Liver (tissue), 9 donors: ENCODE data around the gene CORO2A. TPM values are rescaled to one million over a fixed set of nuclear protein-coding genes. Genes with fewer than 3 reads are reported as not detected.

Experiments used
- DNase-seq: peaks from one replicate; pipeline ENCODE4 v3.0.0-alpha.2; 2017; ENCODE audit warnings: low spot score
- H3K27ac ChIP-seq, 2 donors: one replicate each; pipeline ENCODE4 v1.7.0; 2013; ENCODE audit warnings: inconsistent platforms in 2 of 2, low read length in 2 of 2, control low read depth in 1 of 2, low read depth in 1 of 2, mild to moderate bottlenecking in 1 of 2
- H3K27me3 ChIP-seq, 4 donors: one replicate each; pipeline versions ENCODE4 v1.6.1 to v1.7.0; 2013; ENCODE audit warnings: low read length in 3 of 4, inconsistent platforms in 1 of 4, mild to moderate bottlenecking in 1 of 4, moderate library complexity in 1 of 4; ENCODE audit not compliant: control insufficient read depth in 4 of 4, insufficient read depth in 4 of 4
- H3K36me3 ChIP-seq, 4 donors: one replicate each; pipeline versions ENCODE4 v1.6.1 to v1.7.0; 2013; ENCODE audit warnings: low read length in 3 of 4, mild to moderate bottlenecking in 3 of 4, low read depth in 1 of 4, moderate library complexity in 1 of 4; ENCODE audit not compliant: control insufficient read depth in 4 of 4, insufficient read depth in 3 of 4
- H3K4me1 ChIP-seq, 4 donors: one replicate each; pipeline versions ENCODE4 v1.6.1 to v1.7.0; 2013; ENCODE audit warnings: low read length in 3 of 4, mild to moderate bottlenecking in 3 of 4, moderate library complexity in 1 of 4; ENCODE audit not compliant: control insufficient read depth in 4 of 4, insufficient read depth in 4 of 4
- H3K4me3 ChIP-seq, 3 donors: one replicate each; pipeline versions ENCODE4 v1.6.1 to v1.7.0; 2013; ENCODE audit warnings: low read length in 3 of 3, control low read depth in 1 of 3, low read depth in 1 of 3, mild to moderate bottlenecking in 1 of 3
- H3K9ac ChIP-seq, 2 donors: one replicate each; pipeline ENCODE4 v1.7.0; 2013; ENCODE audit warnings: low read length in 2 of 2, mild to moderate bottlenecking in 2 of 2, moderate library complexity in 2 of 2, control low read depth in 1 of 2, low read depth in 1 of 2
- H3K9me3 ChIP-seq, 4 donors: one replicate each; pipeline versions ENCODE4 v1.6.1 to v1.7.0; 2013; ENCODE audit warnings: low read length in 3 of 4; ENCODE audit not compliant: control insufficient read depth in 4 of 4
- CTCF ChIP-seq: fragments of 150-350 bp; IDR thresholded peaks from 2 replicates; pipeline ENCODE4 v1.5.1; 2017; ENCODE audit warnings: improper control_type of control experiment, low read depth, low read length; ENCODE audit not compliant: missing input control
- EGR1 ChIP-seq, 2 donors: IDR thresholded peaks; 2 replicates each; pipeline ENCODE4 v1.6.1; 2016 to 2018; ENCODE audit warnings: antibody characterized with exemption in 2 of 2, low read depth in 2 of 2
- FOXA1 ChIP-seq: IDR thresholded peaks from 2 replicates; pipeline ENCODE4 v1.6.1; 2016; ENCODE audit warnings: antibody characterized with exemption
- FOXA2 ChIP-seq: IDR thresholded peaks from 2 replicates; pipeline ENCODE4 v1.6.1; 2016; ENCODE audit warnings: antibody characterized with exemption
- GABPA ChIP-seq, 2 donors: IDR thresholded peaks in 1 of 2; conservative IDR thresholded peaks in 1 of 2; 2 replicates each; pipeline ENCODE4 v1.6.1; 2016; ENCODE audit warnings: antibody characterized with exemption in 2 of 2, mild to moderate bottlenecking in 1 of 2, moderate library complexity in 1 of 2
- HNF4A ChIP-seq, 2 donors: conservative IDR thresholded peaks; 2 replicates each; pipeline ENCODE4 v1.6.1; 2016; ENCODE audit warnings: antibody characterized with exemption in 2 of 2, mild to moderate bottlenecking in 2 of 2
- JUND ChIP-seq, 2 donors: IDR thresholded peaks; 2 replicates each; pipeline ENCODE4 v1.6.1; 2016; ENCODE audit warnings: antibody characterized with exemption in 2 of 2
- NR2F2 ChIP-seq: IDR thresholded peaks from 2 replicates; pipeline ENCODE4 v1.6.1; 2016; ENCODE audit warnings: antibody characterized with exemption
- RAD21 ChIP-seq, 2 donors: IDR thresholded peaks; 2 replicates each; pipeline ENCODE4 v1.6.1; 2016; ENCODE audit warnings: antibody characterized with exemption in 2 of 2, mild to moderate bottlenecking in 2 of 2
- REST ChIP-seq: IDR thresholded peaks from 2 replicates; pipeline ENCODE4 v1.6.1; 2016; ENCODE audit warnings: antibody characterized with exemption, mild to moderate bottlenecking
- RXRA ChIP-seq, 2 donors: IDR thresholded peaks; 2 replicates each; pipeline ENCODE4 v1.6.1; 2017 to 2018; ENCODE audit warnings: antibody characterized with exemption in 2 of 2, mild to moderate bottlenecking in 1 of 2
- SP1 ChIP-seq: IDR thresholded peaks from 2 replicates; pipeline ENCODE4 v1.6.1; 2018; ENCODE audit warnings: antibody characterized with exemption, mild to moderate bottlenecking
- TAF1 ChIP-seq: conservative IDR thresholded peaks from 2 replicates; pipeline ENCODE4 v1.6.1; 2016; ENCODE audit warnings: antibody characterized with exemption, mild to moderate bottlenecking
- YY1 ChIP-seq: IDR thresholded peaks from 2 replicates; pipeline ENCODE4 v1.6.1; 2016; ENCODE audit warnings: antibody characterized with exemption, mild to moderate bottlenecking
- ZBTB33 ChIP-seq: IDR thresholded peaks from 2 replicates; pipeline ENCODE4 v1.6.1; 2016; ENCODE audit warnings: antibody characterized with exemption
- WGBS: extraction: QIAGEN DNeasy Blood & Tissue Kit; methylation state at CpG from one replicate; pipeline ENCODE4 v1.1.7; 2013; 5-methylcytosine and 5-hydroxymethylcytosine counted together
- polyA plus RNA-seq, 2 donors: library from polyadenylated mRNA; stranded (reverse) in 1 of 2; unstranded in 1 of 2; fragments of 200-250 nt in 1 of 2; fragments of >200 nt in 1 of 2; fragmentation: Nextera tagmentation in 1 of 2; extraction: Ambion mirVana in 1 of 2; gene quantifications; one replicate each; pipeline versions ENCODE4 v1.2.1 to v1.2.3, GENCODE V29; 2013 to 2015
- total RNA-seq, 2 donors: library from RNA; depleted of rRNA; stranded (reverse); fragments of >200 nt; gene quantifications; one replicate each; pipeline ENCODE4 v1.2.3, GENCODE V29; 2014
- TF ChIP-seq, protein P1 (sequence below): IDR thresholded peaks from 2 replicates; pipeline ENCODE4 v1.6.1; 2016; ENCODE audit warnings: antibody characterized with exemption
- TF ChIP-seq, protein P2 (sequence below): IDR thresholded peaks from 2 replicates; pipeline ENCODE4 v1.6.1; 2016; ENCODE audit warnings: antibody characterized with exemption
- donor health status: healthy.
- donor health status: healthy.
- donor health status: healthy.
- donor health status: healthy.
- donor health status: healthy.

CORO2A gene
- total and polyA plus RNA-seq, 4 donors = 1.2 to 2.8 (median 1.4) TPM

DNA sequence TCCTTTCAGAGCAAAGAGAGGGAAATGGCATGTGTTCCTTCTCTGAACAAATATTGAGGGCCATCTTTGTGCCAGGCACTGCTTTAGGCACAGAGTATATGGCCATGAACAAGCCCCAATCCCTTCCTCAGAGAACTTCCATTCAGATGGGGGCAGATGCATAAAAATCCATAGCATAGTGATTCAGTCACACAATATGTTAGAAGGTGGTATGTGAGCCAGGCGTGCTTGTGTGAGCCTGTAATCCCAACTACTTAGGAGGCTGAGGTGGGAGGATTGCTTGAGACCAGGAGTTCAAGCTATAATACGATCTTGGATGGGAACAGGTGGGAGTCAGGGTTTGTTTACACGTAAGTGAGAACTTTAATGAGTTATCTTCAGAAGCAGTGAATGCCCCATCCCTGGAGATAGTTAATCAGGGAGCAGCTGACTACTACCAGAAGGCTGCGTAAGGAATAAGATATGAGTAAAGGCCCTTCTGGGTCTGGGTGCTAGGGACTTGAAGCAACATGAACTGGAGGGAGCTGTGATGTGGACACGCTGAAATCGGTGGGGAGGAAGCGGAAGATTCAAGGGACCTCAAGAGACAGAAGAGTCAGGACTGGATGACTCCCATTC, 108.8 kb downstream of the CORO2A start:
- Histone ChIP-seq H3K9me3 (no peaks in the 10 kb centered on the region), H3K4me1 (peaks cover 16 to 30% (median 23%) of the 10 kb centered on the region in 4 donors), H3K36me3 (peaks cover 5 to 14% (median 11%) of the 10 kb centered on the region in 4 donors), H3K4me3 (no peak overlapping the region), H3K27me3 (no peaks in the 10 kb centered on the region), H3K27ac (peak overlapping the region; percentile 62 to 63), H3K9ac (no peak overlapping the region)
- no peak for DNase-seq
- TF ChIP-seq TAF1 (no peak), FOXA2 (no peak), YY1 (no peak), NR2F2 (no peak), SP1 (no peak), HNF4A (conservative IDR thresholded peaks at IDR 0.05) (no peak), CTCF (no peak), EGR1 (IDR thresholded peaks at IDR 0.05; ENCODE audit: low read depth in 2 of 2) (no peak), JUND (IDR thresholded peaks at IDR 0.05) (no peak), GABPA (IDR thresholded peaks at IDR 0.05 in 1 of 2, conservative IDR thresholded peaks at IDR 0.05 in 1 of 2) (no peak), FOXA1 (no peak), ZBTB33 (no peak)
- TF ChIP-seq, protein P1, sequence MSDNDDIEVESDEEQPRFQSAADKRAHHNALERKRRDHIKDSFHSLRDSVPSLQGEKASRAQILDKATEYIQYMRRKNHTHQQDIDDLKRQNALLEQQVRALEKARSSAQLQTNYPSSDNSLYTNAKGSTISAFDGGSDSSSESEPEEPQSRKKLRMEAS = no peak
- TF ChIP-seq, protein P2, sequence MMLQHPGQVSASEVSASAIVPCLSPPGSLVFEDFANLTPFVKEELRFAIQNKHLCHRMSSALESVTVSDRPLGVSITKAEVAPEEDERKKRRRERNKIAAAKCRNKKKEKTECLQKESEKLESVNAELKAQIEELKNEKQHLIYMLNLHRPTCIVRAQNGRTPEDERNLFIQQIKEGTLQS = no peak
- 97% methylated on average over 7 of the region's 7 CpGs for WGBS

- DNase-seq = no peak
- WGBS = 90% methylated on average over 2 of the region's 2 CpGs
- peak overlapping the region; percentile 62 to 63 for H3K27ac ChIP-seq
- TF ChIP-seq EGR1 (IDR thresholded peaks at IDR 0.05; ENCODE audit: low read depth in 2 of 2) (no peak), SP1 (peak; percentile 42), YY1 (no peak), JUND (IDR thresholded peaks at IDR 0.05) (peak in 1 of 2 donors; percentile 76), CTCF (no peak), GABPA (IDR thresholded peaks at IDR 0.05 in 1 of 2, conservative IDR thresholded peaks at IDR 0.05 in 1 of 2) (peak in 1 of 2 donors; percentile 35), REST (no peak), NR2F2 (no peak), RXRA (IDR thresholded peaks at IDR 0.05) (peak; percentile 28 to 84), ZBTB33 (no peak), RAD21 (IDR thresholded peaks at IDR 0.05) (peak in 1 of 2 donors; percentile 32)
- TF ChIP-seq, protein P1 = peak; percentile 85
- TF ChIP-seq, protein P2 = peak; percentile 33
Observed at GRCh38 chr9:98083061-98083501, 109.4 kb downstream of the CORO2A start.

More at GRCh38 chr9:98083061-98083501, 109.4 kb downstream of the CORO2A start:
- H3K36me3 ChIP-seq = peaks cover 5 to 14% (median 12%) of the 10 kb centered on the region in 4 donors
- H3K27me3 ChIP-seq = no peaks in the 10 kb centered on the region
- no peak overlapping the region for H3K4me3 ChIP-seq
- peaks cover 16 to 30% (median 23%) of the 10 kb centered on the region in 4 donors for H3K4me1 ChIP-seq
- H3K9ac ChIP-seq = no peak overlapping the region
- H3K9me3 ChIP-seq = no peaks in the 10 kb centered on the region
